OCI-LY7 (cell line): ENCODE measurements around the gene GPRIN1. TPM values are rescaled to one million over a fixed set of nuclear protein-coding genes. Genes with fewer than 3 reads are reported as not detected.
A peak's percentile ranks its signal among the peaks of the same experiment; 100 is the strongest.

Source experiments
- BruUV-seq: library from RNA; stranded (reverse); fragments of 400-500 nt; replicated peaks from 2 replicates; lab custom pipeline; 2021; lab: Mats Ljungman, UMichigan
- CTCF ChIA-PET: fragments of 300-600 bp; sonication (Branson Sonifier 250); formaldehyde crosslinking; loops from one replicate; lab custom pipeline; 2022; ENCODE audit warnings: antibody characterized with exemption; ENCODE audit not compliant: unreplicated experiment; lab: Charles Lee
- POLR2A ChIA-PET: fragments of 300-600 bp; sonication (Branson Sonifier 250); formaldehyde crosslinking; loops from one replicate; lab custom pipeline; 2022; ENCODE audit warnings: antibody characterized with exemption; lab: Charles Lee
- DNase-seq: peaks from one replicate; pipeline ENCODE4 v3.0.0-alpha.2; 2015; ENCODE audit warnings: low spot score
- H2AFZ ChIP-seq: fragments of 200-600 bp; sonication (generic), shearing (Covaris generic); 2 replicates; pipeline ENCODE4 v1.6.1; 2014; ENCODE audit warnings: mild to moderate bottlenecking, antibody characterized with exemption, low read length, moderate library complexity
- H3K27ac ChIP-seq: fragments of 200-600 bp; sonication (generic); 2 replicates; pipeline ENCODE4 v1.5.1; 2014; ENCODE audit warnings: mixed run types, low read depth, mild to moderate bottlenecking, moderate library complexity, low read length, inconsistent platforms; ENCODE audit not compliant: poor library complexity, severe bottlenecking
- H3K36me3 ChIP-seq: fragments of 200-600 bp; sonication (generic); 2 replicates; pipeline ENCODE4 v1.6.1; 2014; ENCODE audit warnings: mild to moderate bottlenecking, antibody characterized with exemption, low read length, moderate library complexity, mixed read lengths; ENCODE audit not compliant: insufficient read depth
- H3K4me1 ChIP-seq: fragments of 200-600 bp; sonication (generic); 2 replicates; pipeline ENCODE4 v1.5.1; 2014; ENCODE audit warnings: mild to moderate bottlenecking, low read length; ENCODE audit not compliant: insufficient read depth, poor library complexity, severe bottlenecking
- H3K4me2 ChIP-seq: fragments of 200-600 bp; sonication (generic); 2 replicates; pipeline ENCODE4 v1.6.1; 2014; ENCODE audit warnings: mild to moderate bottlenecking, low read length
- H3K4me3 ChIP-seq: fragments of 200-600 bp; sonication (generic); 2 replicates; pipeline ENCODE4 v1.5.1; 2014; ENCODE audit warnings: mild to moderate bottlenecking, low read depth, low read length; ENCODE audit not compliant: poor library complexity, severe bottlenecking
- H3K79me2 ChIP-seq: fragments of 200-600 bp; sonication (generic); 2 replicates; pipeline ENCODE4 v1.6.1; 2016; ENCODE audit warnings: low read depth, mild to moderate bottlenecking, low read length, moderate library complexity, mixed read lengths; ENCODE audit not compliant: insufficient read depth
- H3K9me2 ChIP-seq: fragments of 200-600 bp; sonication (generic); 2 replicates; pipeline ENCODE4 v1.6.1; 2016; ENCODE audit warnings: mild to moderate bottlenecking, low read length, mixed read lengths; ENCODE audit not compliant: insufficient read depth
- H3K9me3 ChIP-seq: fragments of 200-600 bp; sonication (generic); 2 replicates; pipeline ENCODE4 v1.6.1; 2014; ENCODE audit warnings: mild to moderate bottlenecking, mixed run types, low read length, mixed read lengths
- H4K20me1 ChIP-seq: fragments of 200-600 bp; sonication (generic); 2 replicates; pipeline ENCODE4 v1.6.1; 2014; ENCODE audit warnings: mild to moderate bottlenecking, antibody characterized with exemption, low read length, moderate library complexity, mixed read lengths; ENCODE audit not compliant: insufficient read depth
- EZH2phosphoT487 ChIP-seq: fragments of 200-600 bp; sonication (generic); IDR thresholded peaks from 2 replicates; pipeline ENCODE4 v1.6.1; 2018; ENCODE audit warnings: low read depth, borderline replicate concordance, mild to moderate bottlenecking, mixed run types, antibody characterized with exemption, low read length, moderate library complexity, mixed read lengths
- intact Hi-C: fragments of 100-400 bp; cut with micrococcal nuclease; formaldehyde crosslinking; loops from one replicate; pipeline ENCODE4 v1.10.0; 2022; ENCODE audit not compliant: unreplicated experiment
- total RNA-seq, 2 experiments: library from RNA; depleted of rRNA in 1 of 2; stranded (reverse); fragments of >200 nt in 1 of 2; shearing (Covaris generic) in 1 of 2; gene quantifications; 2 replicates each; pipeline ENCODE4 v1.2.3, GENCODE V29; 2014 to 2022
- TF ChIP-seq, protein P1 (sequence below): fragments of 200-600 bp; sonication (generic); conservative IDR thresholded peaks from 2 replicates; pipeline ENCODE4 v1.5.1; 2014; ENCODE audit warnings: mild to moderate bottlenecking, antibody characterized with exemption, low read length, moderate library complexity, mixed read lengths

GPRIN1 gene
- total RNA-seq, 2 experiments from 2014 or later: 3.8 to 5.3 TPM

DNA sequence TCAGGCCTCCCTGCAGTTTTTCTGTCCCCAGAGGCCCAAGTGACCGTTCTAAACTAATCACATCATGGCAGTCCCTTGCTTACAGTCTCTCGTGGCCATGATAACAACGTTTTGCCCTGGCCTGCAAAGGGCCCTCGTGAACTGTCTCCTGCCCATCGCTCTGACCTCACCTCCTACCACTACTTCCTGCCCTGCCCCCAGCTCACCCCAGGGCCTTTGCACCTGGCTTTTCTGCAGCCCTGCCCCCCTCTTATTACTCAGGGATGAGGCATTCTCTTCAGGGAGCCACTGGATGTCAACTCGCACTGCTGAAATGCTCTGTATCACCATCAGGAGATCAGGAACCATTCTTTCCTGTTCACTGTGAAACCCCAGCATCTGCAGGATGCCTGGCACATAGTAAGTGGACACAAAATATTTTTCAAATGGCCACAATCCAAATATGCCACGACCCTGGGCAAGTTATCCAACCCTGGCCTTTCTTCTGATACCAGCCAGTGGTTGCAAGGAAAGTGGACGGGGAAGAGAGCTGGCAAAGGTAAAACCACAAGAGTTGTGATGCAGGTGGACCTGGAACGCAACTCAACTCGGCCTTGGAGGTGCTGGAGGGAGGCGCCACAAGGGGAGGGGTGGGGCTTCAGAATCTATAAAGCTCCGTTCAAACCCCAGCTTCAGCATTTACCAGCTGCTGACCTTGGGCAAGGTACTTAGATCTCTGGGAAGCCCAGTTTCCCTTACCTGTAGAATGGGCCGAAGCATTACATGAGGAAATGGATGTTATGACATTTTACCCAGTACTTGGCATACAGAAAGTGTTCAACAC is 18.7 kb upstream of the GPRIN1 start:
- DNase-seq: no peak
- Histone ChIP-seq H3K4me1 (peaks cover 52% of the 10 kb centered on the region), H3K27ac (no peak overlapping the region), H3K9me3 (no peaks in the 10 kb centered on the region), H2AFZ (no peak overlapping the region), H3K9me2 (no peaks in the 10 kb centered on the region), H3K36me3 (no peaks in the 10 kb centered on the region), H3K4me3 (no peak overlapping the region), H3K4me2 (peak overlapping the region; percentile 1; the same call in 1 of the 2 replicates), H3K79me2 (no peaks in the 10 kb centered on the region), H4K20me1 (no peaks in the 10 kb centered on the region)
- ChIA-PET POLR2A (interaction anchor here (1.1 to 1.6 kb wide), 2 partner anchors 21 to 59 kb away, joined by 3 to 4 read pairs; no protein-coding TSS in a partner anchor), CTCF (no interaction called here)
- no TSS peak for BruUV-seq
- no peak for TF ChIP-seq EZH2phosphoT487
- TF ChIP-seq, protein P1, sequence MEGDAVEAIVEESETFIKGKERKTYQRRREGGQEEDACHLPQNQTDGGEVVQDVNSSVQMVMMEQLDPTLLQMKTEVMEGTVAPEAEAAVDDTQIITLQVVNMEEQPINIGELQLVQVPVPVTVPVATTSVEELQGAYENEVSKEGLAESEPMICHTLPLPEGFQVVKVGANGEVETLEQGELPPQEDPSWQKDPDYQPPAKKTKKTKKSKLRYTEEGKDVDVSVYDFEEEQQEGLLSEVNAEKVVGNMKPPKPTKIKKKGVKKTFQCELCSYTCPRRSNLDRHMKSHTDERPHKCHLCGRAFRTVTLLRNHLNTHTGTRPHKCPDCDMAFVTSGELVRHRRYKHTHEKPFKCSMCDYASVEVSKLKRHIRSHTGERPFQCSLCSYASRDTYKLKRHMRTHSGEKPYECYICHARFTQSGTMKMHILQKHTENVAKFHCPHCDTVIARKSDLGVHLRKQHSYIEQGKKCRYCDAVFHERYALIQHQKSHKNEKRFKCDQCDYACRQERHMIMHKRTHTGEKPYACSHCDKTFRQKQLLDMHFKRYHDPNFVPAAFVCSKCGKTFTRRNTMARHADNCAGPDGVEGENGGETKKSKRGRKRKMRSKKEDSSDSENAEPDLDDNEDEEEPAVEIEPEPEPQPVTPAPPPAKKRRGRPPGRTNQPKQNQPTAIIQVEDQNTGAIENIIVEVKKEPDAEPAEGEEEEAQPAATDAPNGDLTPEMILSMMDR: no peak
- intact Hi-C loops: no loop called here

DNA sequence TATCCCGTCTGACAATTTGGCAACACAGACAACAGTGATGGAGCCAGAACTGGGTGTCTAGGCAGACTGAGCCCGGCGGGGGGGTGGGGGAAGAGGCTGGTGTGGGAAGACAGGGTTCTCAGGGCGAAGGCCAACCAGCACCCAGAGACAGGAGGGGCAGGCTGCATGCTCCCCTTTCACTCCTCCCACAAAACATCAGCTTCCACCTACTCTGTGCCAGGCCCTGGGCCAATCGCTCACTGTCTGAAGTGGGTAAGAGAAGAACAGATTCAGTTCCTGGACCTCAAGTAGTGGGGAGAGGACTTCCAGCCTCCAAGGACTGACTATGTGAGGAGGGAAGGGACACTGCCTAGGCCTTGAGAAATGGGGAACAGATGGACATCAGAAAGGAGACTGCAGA is 17.6 kb upstream of the GPRIN1 start:
- POLR2A ChIA-PET: no interaction called here
- no peak overlapping the region for H2AFZ ChIP-seq
- H3K4me3 ChIP-seq: no peak overlapping the region
- no peak for TF ChIP-seq EZH2phosphoT487
- TF ChIP-seq, protein P1: no peak
- H3K79me2 ChIP-seq: no peaks in the 10 kb centered on the region
- intact Hi-C loops: no loop called here
- no peaks in the 10 kb centered on the region for H3K36me3 ChIP-seq
- H3K9me3 ChIP-seq: no peaks in the 10 kb centered on the region
- H4K20me1 ChIP-seq: no peaks in the 10 kb centered on the region
- H3K9me2 ChIP-seq: no peaks in the 10 kb centered on the region
- no peak overlapping the region for H3K27ac ChIP-seq
- H3K4me2 ChIP-seq: no peak overlapping the region
- DNase-seq: no peak
- no TSS peak for BruUV-seq
- CTCF ChIA-PET: no interaction called here
- H3K4me1 ChIP-seq: peaks cover 42% of the 10 kb centered on the region

DNA sequence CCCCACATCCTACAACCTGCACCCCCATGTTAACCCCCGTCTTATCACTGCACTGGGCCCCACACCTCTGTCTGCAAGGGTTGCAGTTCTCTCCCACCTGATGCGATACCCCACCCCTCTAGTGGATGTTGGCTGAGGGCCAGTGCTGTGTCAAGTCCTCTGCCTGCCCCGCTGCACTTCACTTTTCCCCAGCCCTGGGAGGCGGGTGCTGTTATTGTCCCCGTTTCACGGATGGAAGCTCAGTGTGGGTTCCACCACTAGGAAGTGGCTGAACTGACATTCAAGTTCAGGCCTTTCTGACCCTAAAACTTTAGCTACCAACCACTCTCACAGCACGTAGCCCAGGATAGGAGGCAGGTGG is 16.9 kb upstream of the GPRIN1 start:
- H2AFZ ChIP-seq: no peak overlapping the region
- no peaks in the 10 kb centered on the region for H3K9me3 ChIP-seq
- no peak overlapping the region for H3K4me2 ChIP-seq
- H4K20me1 ChIP-seq: no peaks in the 10 kb centered on the region
- no peaks in the 10 kb centered on the region for H3K9me2 ChIP-seq
- ChIA-PET CTCF (no interaction called here), POLR2A (no interaction called here)
- H3K27ac ChIP-seq: no peak overlapping the region
- H3K79me2 ChIP-seq: no peaks in the 10 kb centered on the region
- H3K4me1 ChIP-seq: peaks cover 36% of the 10 kb centered on the region
- TF ChIP-seq, protein P1: no peak
- no peak for TF ChIP-seq EZH2phosphoT487
- BruUV-seq: no TSS peak
- H3K4me3 ChIP-seq: no peak overlapping the region
- intact Hi-C loops: no loop called here
- no peaks in the 10 kb centered on the region for H3K36me3 ChIP-seq
- no peak for DNase-seq
